Activated gamma-delta T cell (primary cell): Measurements from ENCODE around the gene AKAP6.

Experiments used
- DNase-seq: peaks from one replicate; lab custom pipeline; 2025; lab: John Stamatoyannopoulos, UW

AKAP6 gene

DNA sequence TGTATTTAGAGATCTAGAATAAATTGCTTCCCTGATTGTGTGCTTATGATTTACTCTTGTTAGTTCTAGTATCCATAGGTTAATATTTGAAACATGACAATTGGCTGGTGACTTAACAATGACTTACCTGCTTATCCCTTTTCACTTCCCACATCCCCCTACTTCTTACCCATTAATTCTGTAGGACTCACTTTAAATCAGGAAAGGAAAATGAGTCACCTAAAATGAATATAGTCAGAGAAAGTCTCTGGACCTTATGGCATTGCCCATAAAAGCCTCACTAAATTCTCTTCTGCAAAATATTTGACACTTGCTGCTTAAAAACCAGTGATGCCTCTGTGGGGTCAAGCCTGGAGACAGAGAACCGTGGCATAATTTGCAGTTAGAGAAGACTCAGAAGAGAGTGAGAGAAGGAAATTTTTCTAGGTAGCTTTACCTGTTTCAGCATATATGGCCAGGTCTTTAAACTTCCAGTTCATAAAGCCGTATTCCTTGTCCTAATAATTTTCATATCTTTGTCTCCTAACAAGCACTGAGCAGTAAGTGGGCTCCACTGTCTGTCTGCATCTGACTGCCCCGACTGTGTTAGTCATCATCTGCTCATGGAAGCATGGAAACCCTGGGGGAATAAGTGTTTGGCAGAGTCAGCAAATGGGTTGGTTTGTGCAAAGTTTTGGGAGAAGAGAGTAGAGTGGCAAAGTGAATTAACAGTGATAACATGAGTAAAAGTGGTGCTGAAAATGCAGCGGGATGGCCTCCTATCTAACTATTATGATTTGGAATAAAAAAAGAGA lies 294.4 kb downstream of the AKAP6 start:
- DNase-seq: no peak

DNA sequence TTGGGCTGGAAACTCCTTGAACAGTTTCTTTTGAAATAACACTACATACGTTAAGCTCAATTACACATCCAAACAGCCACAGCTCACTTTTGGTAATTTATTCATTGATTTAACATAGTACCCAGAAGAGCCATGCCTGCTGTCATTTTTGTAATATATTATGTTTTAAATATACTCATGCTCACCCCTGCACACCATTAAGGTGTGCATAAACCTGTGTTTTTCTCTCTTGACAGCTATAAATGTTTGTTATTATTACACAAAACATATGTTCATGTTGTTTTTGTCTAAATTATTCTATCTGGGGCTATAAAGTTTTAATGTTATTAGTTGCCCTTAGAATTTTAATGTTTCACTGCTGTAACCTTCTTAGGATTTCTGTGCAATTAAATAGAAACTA lies 296.1 kb downstream of the AKAP6 start:
- DNase-seq: no peak

DNA sequence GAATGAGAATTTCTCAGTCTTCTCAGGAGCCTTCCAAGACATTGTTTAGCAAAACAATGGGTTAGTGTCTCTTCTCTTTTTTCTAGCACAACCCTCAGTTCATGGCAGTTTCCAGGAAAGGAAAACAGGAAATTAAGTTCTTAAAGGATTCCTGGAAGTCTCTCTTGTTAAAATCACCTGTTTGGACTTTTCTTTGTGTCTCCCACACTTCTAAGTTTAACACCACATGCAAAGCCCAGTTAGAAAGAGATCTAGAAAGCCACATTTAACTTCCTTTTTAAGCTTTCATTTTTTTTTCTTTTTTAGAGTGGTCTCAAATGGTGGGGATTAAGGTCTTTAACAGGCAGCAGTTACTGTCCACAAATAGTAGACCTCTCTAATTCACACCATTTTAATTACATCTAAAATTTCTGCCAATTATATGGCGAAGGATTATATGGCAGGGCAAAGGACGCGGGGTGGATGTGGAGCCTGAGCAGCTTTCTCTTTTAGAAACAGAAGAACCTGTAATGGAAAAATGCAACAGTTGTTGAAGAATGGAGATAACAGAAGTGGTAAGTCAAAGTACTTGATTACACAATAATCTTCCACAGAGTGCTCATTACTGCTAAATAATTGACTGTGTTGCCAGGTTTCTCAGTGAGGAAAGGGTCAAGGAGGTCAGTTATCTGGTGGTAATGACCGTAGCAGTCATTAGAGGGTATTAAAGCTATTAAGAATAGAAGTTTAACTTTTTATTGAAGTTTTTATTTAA lies 298.6 kb downstream of the AKAP6 start:
- no peak for DNase-seq

DNA sequence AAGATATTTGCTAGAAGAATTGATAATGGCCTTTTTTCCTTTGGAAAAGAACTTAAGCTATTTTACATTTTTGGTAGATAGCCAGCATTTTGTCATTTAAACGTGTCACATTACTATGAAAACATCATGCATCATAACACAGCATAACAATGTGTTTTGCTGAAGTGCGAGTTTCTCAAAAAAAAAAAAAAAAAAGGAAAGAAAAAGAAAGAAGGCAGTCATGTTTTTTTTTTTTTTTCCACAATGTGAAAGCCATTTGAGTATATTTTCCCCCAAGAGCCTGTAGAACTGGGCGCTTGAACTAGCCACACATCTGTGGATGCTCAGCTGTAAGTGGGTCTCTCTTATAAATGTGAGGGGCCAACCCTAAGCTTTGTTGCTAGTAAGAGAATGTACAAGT lies 300.1 kb downstream of the AKAP6 start:
- DNase-seq: no peak

DNA sequence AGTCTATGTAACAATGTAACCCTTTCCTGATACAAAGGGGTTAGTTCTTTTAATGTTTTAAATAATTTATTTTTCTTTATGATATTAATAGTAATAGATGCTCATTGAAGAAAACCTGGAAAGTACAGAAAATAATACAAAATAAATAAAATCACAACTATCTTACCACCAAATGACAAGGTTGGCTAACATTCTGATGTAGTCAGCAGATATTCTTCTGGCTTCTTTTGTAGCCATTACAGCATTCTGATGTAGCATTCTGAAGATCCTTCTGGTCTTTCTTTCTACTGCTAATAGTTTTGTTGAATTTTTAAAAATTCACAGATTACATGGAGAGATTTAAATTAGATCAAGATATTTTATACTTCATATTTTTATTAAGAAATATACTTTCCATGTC lies 301.6 kb downstream of the AKAP6 start:
- DNase-seq: no peak

DNA sequence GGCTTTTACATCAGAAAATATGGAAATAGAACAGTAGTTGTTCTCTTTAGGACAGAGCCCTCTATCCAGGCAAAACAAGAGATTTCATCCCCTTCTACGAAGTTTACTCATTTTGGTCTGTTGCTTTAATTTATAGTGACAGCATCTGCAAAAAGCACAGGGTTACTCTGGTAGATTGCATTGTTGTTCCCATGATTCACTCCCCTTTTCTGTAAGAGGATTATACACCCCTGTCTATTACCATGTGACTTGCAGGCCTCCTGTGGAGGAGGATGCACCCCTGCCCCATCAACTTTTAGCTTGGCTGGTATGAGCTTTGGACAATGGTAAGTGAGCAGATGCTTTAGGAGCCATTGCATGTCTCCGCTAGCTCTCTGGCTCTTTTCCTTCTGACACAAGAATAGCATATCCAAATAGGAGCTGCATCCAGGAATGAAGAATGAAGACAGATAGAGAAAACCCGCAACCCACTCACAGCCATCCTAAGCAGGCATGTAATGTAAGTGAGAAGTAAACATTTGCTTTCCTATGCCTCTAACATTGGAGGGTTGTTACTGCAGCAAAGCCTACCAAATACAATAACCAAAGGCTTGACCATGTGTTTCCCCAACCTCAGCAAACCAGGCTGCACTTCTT lies 304.2 kb downstream of the AKAP6 start:
- DNase-seq: no peak

DNA sequence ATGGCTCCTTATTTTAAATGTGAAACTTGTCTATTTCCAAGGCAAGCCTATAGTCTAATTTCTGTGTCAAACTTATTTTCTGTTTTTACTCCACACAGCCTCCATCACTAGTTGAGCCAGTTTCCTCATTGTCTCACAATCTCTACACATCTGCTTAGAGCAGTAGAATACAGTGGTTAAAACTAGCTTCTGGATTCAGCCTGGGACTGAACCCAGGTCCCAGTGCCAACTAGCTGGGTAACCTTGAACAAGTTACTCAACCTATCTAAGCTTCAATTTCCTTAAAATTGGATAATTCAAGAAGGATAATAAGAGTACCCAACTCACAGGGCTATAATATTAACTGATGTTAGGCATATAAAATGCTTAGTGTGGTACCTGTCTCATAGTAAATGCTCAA lies 304.8 kb downstream of the AKAP6 start:
- DNase-seq: no peak

DNA sequence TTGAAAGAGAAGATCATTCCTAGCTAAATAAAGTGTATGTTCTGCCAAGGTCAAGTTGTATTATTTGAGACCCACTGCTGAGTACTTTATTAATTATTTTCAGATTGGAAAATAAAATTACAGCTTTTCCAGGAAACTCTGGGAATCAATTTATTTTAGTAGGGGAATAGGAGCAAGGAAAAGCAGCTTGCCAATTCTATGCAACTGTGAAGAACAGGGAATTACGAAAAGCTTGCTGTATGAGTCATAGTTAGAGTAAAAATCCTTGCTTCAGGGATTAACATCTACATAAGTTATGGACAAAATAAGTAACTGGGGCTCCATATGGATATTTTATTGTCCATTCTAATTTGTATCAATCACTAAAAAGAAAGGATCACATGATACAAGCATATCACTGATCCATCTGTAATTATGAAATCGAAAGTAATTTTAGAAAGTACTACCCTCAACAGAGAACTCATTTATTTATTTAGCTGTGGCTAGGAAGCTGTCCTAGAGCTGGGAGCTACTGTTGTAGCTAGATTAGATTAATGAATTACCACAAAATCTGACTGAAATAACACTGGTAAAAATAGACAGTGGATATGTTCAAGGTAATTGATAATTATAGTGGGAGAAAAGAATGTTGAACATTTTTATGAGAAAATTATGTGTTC lies 306.1 kb downstream of the AKAP6 start:
- DNase-seq: no peak

DNA sequence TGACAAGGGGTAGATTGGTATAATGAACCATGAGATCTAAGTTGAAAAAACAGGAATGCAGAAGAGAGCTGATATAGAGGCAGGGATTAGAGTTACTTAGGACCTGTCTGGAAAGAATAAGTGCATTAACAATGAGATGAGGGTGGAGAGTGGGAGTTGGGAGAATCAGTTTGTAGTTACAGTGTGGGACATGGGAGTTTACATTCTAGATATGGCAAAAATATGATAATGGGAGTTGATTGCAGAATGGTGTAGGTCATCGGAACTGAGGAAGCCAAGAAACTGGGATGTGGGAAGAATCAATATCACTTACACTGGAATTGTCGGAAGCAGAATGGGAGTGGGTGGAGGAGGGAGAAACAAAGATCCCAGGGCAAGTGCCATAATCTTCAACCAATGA lies 308.5 kb downstream of the AKAP6 start:
- no peak for DNase-seq

DNA sequence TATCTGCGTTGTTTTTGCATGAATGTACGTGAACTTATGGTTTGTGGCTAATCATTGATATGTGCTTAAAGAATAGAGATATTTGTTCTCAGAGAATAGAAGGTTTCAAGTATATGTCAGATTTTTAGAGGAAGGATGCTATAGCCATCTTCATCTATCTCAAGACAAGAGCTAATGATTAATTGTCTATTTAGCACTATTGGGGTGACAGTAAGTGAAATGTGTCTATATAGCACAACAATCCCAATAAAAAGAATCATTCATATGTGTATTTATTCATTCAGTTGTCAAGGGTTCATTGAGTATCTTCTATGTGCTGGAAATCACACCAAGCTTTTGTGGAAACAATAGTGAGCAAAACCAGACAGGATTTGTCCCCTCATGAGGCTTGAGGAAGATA lies 310.1 kb downstream of the AKAP6 start:
- no peak for DNase-seq

DNA sequence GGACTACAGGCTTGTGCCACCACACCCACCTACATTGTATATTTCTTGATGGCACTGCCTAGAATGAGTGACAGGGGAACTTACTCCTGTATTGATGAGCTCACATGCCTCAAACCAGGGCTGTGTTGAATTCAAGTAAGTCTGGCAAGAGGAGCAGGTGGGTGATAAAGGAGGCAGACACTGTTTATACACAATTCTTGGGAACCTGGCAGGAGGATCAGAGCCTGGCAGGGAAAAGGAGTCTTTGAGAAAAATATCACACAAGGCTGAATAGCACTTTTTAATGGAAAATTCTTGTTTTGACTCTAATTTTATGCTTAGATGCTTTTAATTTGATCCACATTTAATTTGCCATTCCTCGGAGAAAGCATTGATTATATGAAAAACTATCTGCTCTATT lies 316.5 kb downstream of the AKAP6 start:
- DNase-seq: no peak

DNA sequence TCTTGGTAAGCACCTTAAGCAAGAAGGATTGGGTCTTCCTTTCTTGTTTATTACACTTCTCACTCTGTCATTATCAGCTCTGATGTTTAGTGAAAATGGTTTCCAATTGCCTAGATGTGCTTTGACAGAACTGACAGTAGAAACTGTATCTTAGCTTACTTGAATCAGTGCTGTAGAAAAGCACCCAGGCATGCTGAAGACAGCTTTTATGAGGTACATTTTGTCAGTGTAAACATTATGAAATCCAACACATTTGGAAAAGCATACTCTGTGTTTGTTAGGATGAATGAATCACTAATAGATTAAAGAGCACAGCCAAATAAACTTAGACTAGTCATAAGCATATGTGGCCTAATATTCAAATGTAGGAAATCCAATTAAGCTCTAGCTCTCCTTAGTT lies 319.3 kb downstream of the AKAP6 start:
- no peak for DNase-seq

DNA sequence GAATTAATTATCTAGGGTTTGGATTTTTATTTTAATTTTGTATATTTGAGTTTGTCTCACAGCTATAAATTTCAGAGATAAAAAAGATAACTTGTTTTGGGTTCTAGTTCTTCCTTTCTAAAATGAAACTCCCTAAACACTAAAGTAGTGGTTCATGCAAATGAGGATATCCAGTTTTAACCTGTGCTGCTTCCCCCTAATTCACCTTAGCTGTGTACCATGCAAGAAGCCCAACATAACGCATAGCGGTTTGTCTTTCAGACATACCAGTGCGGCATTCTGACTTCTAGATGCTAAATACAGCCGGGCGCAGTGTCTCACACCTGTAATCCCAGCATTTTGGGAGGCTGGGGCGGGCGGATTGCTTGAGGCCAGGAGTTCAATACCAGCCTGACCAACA lies 320.9 kb downstream of the AKAP6 start:
- no peak for DNase-seq

DNA sequence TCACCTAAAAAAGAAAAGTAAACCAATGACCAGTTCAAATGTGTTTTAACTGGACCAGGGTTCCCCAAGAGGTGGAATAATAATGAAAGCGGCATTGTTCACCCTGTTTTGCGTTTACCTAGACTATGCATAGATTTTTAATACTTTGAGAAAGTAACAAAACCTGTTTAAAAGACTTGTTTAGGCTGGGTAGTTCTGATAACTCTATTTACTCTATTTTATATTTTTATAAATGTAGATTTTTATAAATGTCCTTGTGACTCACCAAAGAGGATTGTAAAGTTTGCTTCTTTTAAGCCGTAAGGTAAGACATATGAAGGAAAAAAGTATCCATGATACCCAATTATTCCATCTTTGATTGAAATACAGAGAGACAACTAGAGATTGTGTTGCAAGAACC lies 321.6 kb downstream of the AKAP6 start:
- DNase-seq: no peak

DNA sequence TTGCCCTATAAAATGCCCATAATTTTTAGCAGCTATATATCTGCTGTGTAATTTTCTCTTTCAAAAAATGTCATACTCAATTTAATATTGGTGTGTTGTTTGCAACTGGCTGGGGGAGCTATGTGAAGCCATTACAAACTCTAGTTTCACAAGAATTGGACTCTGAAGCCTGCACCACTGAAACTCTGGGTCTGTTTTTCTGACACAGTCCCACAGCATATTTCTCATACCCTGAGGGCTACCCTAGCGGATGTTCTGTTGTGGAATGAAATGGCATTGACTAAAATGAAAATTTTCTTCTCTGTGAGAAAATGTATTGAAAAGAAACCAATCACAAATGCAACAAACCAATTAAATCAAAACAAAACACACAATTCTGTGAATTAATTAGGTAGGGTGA lies 325.0 kb downstream of the AKAP6 start:
- no peak for DNase-seq

DNA sequence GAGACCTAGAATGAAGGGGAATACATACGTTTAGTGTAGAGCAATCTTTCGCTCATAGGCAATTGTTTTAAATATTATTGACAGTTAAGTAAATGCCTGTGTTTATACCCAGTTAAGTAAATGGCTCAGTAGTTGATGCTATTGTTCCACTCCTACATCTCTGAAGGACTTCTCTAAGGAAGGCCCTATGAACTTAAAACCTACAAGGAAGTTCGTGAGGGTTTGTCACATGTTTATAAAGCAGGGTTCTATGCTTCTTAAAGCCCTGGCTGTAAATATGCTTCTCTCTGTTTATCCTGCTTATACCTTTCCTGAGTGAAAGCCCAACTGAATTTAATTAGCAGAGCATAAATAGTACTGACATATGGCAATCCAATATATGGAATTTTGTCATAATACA lies 327.5 kb downstream of the AKAP6 start:
- no peak for DNase-seq

DNA sequence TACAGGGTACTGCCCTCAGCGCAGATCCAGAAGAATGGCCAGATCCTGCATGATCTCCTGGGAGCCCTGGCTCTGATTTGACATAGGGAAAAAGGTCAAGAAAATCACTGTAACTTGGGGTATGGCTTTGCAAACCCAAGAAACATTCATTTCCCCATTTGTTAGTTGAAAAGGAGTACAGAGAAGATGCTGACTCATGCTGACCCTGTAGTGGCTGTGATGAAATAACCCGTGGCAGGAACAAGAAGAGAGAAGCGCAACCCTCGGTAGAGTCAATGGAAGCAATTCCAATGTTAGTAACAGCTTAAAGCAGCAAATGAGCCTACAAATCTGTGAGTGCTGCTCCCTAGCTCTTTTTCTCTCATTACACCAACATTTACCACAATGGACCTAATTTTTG lies 328.0 kb downstream of the AKAP6 start:
- DNase-seq: no peak

DNA sequence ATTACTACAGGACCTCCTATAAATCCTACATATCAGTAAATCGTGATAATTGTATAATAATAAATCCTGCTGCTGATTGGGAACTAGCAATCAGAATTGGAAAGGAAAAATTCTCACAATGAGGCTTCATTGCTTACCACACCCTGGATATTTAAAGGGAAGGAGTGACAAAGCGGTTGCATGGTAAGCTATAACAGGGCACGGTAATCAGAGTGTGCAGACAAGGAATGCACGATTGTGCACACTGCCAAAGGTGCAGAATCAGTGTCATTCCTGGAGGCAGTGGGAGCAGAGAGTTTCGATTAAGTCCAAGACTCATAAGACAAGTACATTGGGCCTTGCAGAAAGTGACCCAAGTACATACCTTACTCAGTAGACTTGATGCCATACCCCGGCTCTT lies 332.1 kb downstream of the AKAP6 start:
- DNase-seq: no peak

DNA sequence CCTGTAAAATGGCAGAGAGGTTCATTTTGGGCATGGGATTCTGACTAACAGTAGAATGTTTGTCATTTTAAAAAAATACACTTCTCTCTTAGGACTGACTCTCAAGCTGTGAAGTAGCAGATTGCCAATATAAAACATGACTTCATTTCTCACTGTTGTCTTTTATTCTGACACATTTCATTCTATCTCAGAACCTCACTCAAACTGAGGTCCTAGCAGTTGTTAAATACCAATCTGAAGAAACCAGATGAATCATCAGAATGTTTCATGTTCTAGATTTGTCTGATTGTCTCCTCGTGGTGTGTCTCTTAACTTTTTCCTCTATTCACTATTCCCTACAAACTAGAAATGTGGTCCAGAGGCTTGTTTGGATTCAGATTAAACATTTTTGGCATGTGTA lies 333.1 kb downstream of the AKAP6 start:
- no peak for DNase-seq

DNA sequence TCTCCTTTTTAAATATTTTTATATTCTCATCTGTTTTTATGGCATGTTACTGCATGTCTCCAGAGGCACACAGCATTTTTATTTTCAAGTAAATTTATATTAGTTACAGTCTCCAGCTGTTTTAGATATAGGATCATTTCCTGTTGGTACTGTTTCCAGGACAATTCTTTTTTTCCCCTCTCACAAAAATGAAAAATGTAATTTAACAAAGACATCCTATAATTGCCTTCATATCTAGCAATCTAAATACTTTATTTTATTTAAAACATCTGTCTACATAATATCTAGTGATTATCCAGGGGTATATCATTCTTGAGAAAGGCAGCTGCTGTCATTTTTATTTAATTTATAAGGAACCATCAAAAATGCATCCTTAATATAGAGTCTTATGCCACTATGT lies 337.2 kb downstream of the AKAP6 start:
- no peak for DNase-seq

DNA sequence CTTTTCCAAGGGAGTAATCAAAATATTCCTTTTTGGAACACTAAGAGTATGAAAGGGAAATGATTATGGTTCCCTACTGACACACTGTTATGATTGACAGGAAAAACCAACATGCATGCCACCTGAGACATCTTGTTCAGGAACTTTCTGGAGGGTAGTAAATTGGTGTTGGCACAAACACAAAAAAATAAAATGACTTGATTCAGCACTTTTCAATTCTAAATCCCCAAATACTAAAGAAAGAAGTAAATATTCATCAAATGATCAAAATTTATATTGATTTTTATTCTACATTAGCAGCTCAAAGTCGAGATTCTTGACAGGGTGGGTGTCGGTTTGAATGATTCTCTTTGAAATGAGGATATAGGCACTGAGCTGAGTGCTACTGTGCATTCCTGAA lies 338.2 kb downstream of the AKAP6 start:
- DNase-seq: no peak

DNA sequence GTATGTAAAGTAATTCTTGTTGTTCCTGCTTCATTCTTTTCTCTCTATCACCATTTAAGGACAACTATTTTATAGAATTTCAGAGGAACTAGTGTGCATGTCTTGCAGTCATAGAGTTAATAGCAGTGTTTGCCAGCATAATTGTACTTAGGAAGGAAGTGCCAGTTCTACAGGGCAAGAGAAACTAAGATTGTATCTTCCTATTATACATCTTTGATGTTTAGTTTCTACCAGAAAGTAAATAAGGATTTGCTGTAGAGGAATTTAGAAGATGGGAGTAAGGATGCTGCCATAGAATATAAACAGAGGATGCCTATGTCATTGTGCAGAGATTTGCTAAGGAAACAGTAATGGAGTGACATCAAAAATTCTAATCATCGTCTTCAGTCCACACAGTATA lies 338.7 kb downstream of the AKAP6 start:
- no peak for DNase-seq

DNA sequence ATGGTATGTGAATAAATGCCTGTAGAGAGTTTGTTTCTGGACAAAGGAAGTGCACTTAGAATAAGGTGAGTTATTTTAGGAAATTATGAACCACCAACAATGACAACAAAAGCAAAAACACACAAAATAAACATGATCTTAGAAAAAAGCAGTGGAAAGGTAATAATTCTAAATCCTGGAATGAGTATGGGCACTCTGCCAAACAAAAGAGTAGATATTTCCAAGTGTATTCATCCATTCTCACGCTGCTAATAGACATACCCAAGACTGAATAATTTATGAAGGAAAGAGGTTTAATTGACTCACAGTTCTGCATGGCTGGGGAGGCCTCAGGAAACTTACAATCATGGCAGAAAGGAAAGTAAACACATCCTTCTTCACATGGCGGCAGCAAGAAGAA lies 340.3 kb downstream of the AKAP6 start:
- no peak for DNase-seq
